ENCODE results near the gene ALKBH7. TPM values are rescaled to one million over a fixed set of nuclear protein-coding genes. Genes with fewer than 3 reads are reported as not detected.

Gene ALKBH7
- total RNA-seq, 1 donor from 2014 or later = 35.9 TPM

Other genes with a start within 250 kb of the ALKBH7 start
- gene ACSBG2, start 237.1 kb upstream of the ALKBH7 start, total RNA-seq = not detected in 2 replicates
- gene MLLT1, start 92.8 kb upstream of the ALKBH7 start, total RNA-seq = 58.7 and 61.8 TPM in 2 replicates
- gene ACER1, start 39.2 kb upstream of the ALKBH7 start, total RNA-seq = 0.11 TPM in 2 replicates
- gene CLPP, start 11.3 kb upstream of the ALKBH7 start, total RNA-seq = 175 and 183 TPM in 2 replicates
- 1.6 and 1.9 TPM in 2 replicates for gene PSPN, start 3.1 kb downstream of the ALKBH7 start, total RNA-seq
- 59.6 and 60.1 TPM in 2 replicates for gene GTF2F1, start 20.4 kb downstream of the ALKBH7 start, total RNA-seq
- gene KHSRP, start 52.0 kb downstream of the ALKBH7 start, total RNA-seq = 405 and 413 TPM in 2 replicates
- 0.30 and 0.32 TPM in 2 replicates for gene SLC25A41, start 61.0 kb downstream of the ALKBH7 start, total RNA-seq
- 20.1 and 27.3 TPM in 2 replicates for gene SLC25A23, start 87.0 kb downstream of the ALKBH7 start, total RNA-seq
- gene CRB3, start 91.5 kb downstream of the ALKBH7 start, total RNA-seq = 0.46 TPM in 1 of 2 replicates, not detected in the other
- gene DENND1C, start 109.0 kb downstream of the ALKBH7 start, total RNA-seq = 64.3 and 70.0 TPM in 2 replicates
- gene TUBB4A, start 129.5 kb downstream of the ALKBH7 start, total RNA-seq = 7.9 and 11.3 TPM in 2 replicates
- 6.9 and 7.4 TPM in 2 replicates for gene TNFSF9, start 158.2 kb downstream of the ALKBH7 start, total RNA-seq
- 85.5 and 88.7 TPM in 2 replicates for gene CD70, start 218.4 kb downstream of the ALKBH7 start, total RNA-seq

Measured in activated T-helper 2 cell treated with anti-CD3 and anti-CD28 coated beads, Interferon-gamma antibody, Interleukin-2, Interleukin-4, amounts not matched to agents 10 μg/mL and 5 μg/mL and 100 μg/mL, durations not matched to agents 14 hours and 24 hours and 36 hours (primary cell).